ENCODE data around the gene RDH13.
"Not testable (repeated sequence)": the region's sequence is repeated elsewhere in the genome, so short reads cannot be mapped to it uniquely, and the experiment has no call there.

The RDH13 gene

GRCh38 chr19:55062735-55063491 is at the start of gene RDH13:
TSS of gene RDH13 (minus strand) at chr19:55063148. CDS start at chr19:55063032, 116 bp downstream.
- DNase-seq (ENCODE audit: low read depth in 2 of 2), result peak; percentile 96 to 97

- no peak for DNase-seq (ENCODE audit: low read depth in 2 of 2)
Measured at GRCh38 chr19:55112246-55112776, 49.4 kb upstream of the RDH13 start.

- DNase-seq (ENCODE audit: low read depth in 2 of 2), result no peak
Measured at GRCh38 chr19:55111238-55111831, 48.4 kb upstream of the RDH13 start.

DNA sequence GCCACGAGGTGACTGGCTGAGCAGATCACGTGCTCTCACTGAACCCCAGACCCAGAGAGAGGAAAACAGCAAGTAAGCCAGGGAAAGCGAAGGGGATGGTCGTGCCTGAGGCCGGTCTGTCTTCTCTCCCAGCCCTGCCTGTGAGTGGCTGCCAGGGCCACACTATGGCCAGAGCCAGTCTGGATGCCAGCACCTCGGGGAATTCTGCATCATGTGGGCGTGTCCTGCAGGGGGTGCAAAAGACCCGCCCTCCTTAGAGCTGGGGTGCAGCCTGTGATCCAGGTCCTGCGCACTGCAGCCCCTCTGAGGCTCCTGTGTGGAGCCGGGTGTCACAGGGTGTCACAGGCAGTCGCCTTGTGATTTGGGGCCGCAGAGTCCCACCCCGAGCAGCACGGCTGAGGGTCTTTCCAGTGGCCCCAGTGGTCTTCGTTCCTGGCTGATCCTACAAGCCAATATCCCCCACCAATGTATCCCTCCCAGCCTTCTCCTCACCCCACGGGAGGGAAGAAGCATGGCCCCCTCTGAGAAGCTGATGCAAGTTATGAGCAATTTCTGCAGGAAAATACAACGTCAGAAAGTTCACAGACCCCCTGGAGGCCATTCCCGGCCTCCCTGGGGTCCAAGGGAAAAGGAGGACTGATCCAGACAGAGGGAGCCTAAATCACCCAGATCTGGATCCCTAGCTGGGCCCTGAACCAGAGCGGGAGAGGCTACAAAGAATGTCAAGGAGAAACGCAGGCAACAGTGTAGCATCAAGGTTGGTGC is 46.8 kb upstream of the RDH13 start:
- DNase-seq (ENCODE audit: low read depth in 2 of 2), result no peak

GRCh38 chr19:55107252-55107651 is 44.3 kb upstream of the RDH13 start:
- DNase-seq (ENCODE audit: low read depth in 2 of 2), result not testable (repeated sequence)

DNA sequence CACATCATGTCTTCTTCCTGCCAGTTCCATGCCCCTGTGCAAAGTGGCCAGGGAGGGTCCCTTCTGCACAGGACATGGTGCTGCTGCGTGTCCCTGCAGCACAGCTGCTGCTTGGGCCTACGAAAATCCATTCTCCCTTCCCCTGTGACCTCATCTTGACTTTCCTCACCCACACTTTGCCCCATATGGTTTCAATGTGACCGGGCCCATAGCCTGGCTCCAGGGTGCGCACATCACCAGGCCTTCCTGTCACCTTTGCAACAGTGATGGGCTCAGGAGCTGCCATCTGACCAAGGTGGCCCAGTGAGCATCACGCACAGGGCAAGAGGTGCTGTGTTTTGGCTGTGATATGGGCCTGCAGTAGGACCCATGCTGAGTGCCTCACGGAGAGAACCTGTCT is 43.6 kb upstream of the RDH13 start:
- DNase-seq (ENCODE audit: low read depth in 2 of 2), result no peak

GRCh38 chr19:55105237-55105636 is 42.3 kb upstream of the RDH13 start:
- no peak for DNase-seq (ENCODE audit: low read depth in 2 of 2)

DNA sequence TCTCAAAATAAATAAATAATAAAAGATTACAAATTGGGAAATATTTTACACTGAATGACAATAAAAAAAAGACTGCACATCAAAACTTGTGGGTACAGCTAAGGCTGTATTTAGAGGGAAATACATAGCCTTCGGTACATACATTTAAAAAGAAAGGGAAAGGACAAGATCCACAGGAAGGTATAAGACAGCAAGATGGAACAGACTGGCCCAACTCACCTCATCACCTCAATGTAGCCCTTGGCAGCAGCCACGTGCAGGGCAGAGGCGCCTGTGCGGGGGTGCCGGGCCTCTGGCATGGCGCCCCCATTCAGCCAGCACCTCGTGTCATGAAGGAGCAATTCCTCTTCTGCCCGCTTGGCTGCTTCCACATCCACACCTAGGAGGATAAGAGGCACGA is 40.2 kb upstream of the RDH13 start:
- no peak for DNase-seq (ENCODE audit: low read depth in 2 of 2)

- DNase-seq (ENCODE audit: low read depth in 2 of 2), result no peak
Measured at GRCh38 chr19:55101261-55101660, 38.3 kb upstream of the RDH13 start.

GRCh38 chr19:55099557-55100506 is 36.9 kb upstream of the RDH13 start:
- no peak for DNase-seq (ENCODE audit: low read depth in 2 of 2)

DNA sequence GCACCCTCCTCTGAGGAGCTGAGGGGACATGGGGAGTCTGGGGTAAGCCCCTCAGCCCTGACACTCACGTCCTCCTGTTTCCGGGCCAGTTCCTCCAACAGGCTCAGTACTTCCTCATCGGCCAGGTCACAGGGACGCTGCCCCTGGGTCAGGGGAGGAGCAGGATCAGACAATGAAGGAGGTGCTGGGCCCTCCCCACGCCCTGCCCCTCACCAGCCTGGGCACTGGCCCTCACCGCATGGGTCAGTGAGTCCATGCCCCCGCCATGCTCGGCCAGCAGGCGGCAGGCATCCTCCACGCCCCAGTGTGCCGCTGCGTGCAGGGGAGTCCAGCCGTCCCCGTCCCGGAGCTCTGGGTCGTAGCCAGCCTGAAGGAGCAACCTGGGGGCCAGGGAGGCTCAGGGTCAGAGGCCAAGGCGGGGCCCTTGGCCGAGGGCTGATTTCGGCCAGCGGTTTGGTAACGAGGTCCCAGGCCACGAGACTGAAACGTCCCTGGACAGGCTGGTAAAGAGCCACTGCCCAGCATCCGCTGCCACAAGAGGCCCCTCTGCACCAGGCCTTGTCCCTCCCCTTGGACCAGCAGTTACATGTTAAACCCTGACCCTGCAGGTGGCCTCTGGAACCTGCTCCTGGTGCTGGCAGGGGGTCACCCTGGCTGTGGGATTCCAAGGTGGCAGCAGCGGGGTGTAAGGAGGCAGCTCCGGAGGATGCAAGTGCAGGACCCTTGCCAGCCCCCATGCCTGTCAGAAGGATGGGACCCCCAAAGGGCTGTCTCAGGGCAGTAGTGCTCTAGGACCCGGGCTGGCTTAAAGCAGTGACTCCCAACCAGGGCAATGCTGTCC is 36.0 kb upstream of the RDH13 start:
- DNase-seq (ENCODE audit: low read depth in 2 of 2), result no peak

DNA sequence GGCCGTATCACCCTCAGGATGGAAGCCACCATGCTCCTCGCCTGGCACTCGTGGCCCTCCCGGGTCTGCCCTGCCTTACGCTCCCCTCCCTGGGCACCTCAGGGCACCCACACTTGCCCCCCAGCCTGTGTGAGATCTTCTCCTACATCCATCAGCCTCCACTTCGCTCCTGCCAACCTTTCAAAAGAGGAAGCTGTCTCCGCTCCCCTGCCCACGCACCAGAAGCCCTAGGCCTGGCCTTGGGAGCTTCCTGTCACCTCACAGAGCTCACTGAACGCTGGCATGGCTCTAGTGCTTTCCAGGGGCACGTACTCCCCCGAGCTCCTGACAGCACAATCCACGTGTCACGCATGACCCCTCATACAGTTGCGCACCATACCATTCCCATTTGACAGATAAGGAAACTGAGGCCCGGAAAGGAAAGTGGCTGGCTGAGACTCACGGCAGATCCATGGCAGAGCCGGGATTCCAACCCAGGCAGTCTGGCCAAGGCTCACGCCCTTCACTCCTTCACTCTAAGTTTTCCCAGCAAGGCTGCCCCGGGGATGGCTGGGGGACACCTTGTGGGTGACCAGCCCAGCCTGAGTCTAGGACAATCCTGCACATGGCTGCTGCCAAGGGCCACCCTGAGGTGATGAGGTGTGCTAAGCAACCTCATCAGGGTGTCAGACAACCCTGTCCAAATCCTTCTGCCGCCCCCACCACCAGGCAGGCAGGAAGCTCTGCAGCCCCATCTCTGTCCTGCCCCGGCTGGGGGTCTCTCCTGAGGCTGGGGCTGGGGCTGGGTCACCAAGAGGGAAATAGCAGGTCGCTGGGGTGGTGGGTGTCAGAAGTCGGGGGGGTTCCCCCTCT is 35.1 kb upstream of the RDH13 start:
- DNase-seq (ENCODE audit: low read depth in 2 of 2), result no peak

DNA sequence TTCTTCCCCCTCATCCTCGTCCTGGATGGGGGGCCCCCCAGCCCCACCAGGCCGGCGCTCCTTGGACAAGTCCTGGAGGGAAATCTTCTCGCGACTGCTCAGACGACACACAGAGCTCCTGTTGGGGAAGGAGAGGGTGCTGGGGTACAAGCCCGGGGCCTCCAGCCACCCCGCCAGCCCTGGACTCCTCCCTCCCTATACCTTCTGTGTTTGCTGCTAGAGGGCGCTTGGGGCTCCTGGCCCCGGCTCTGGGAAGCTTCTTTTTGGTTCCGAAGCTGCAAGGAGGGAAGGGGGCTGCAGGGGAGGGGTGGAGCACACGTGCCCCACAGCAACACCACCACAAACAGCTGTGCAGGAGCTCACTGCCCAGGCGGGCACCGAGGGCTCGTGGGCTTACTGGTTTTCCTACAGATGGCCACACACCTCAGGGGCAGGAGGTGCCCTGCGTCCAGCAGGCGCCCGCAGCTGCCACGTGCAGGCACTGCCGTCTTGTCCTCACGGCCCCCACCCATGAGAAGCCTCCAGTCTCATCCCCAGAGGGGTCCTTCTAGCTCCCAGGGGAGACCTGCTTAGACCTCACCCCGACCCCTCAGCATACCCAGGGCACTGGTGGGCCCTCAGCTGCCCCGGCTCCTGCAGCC is 33.2 kb upstream of the RDH13 start:
- no peak for DNase-seq (ENCODE audit: low read depth in 2 of 2)

GRCh38 chr19:55095260-55096060 is 32.5 kb upstream of the RDH13 start:
- no peak for DNase-seq (ENCODE audit: low read depth in 2 of 2)

DNA sequence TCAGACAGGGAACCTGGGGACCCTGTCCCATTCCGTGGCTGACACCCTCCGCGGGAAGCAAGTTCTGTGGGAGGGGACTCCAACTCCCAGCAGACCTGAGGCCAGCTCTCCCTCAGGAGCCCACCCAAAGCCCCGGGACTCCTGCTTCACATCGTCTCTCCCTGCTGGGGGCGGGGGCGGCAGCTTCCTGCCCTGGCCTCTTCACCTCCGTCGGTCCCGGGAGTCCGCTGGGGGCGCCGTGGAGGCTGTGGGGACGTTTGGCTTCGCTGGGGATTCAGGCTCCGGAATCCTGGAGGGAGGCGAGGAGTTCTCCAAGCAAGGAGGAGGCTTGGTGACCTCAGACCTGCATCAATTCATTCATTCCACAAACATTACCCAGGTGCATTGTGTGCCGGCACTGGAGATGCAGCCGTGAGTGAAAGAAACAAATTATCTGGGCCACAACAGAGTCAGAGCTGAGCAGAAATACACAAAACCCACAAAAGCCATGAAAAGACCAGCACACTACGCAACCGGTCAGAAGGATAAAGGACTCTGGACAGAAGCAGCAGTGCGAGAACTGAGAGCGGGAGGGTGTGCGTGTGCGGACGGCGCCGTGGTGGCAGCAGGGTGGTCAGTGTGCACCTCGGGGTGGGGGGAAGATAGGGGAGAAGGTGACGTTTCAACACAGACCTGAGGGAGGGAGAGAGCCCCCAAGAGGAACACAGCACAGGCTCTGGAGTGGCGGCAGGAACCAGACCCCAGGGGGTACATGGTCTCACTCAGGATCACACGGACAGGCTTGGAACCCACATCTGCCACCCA is 31.7 kb upstream of the RDH13 start:
- DNase-seq (ENCODE audit: low read depth in 2 of 2), result no peak

GRCh38 chr19:55092423-55093318 is 29.7 kb upstream of the RDH13 start:
- DNase-seq (ENCODE audit: low read depth in 2 of 2), result no peak

Data from stimulated activated CD8-positive, alpha-beta memory T cell treated with anti-CD3 and anti-CD28 coated beads, Interleukin-15, amount 100 ng/mL, for 48 hours (primary cell).